Fibroblast of skin of scalp (primary cell): ENCODE data around the gene HAUS7.

Experiments used
- DNase-seq: peaks from one replicate; pipeline ENCODE4 v3.0.0-alpha.2; 2013

Gene HAUS7

DNA sequence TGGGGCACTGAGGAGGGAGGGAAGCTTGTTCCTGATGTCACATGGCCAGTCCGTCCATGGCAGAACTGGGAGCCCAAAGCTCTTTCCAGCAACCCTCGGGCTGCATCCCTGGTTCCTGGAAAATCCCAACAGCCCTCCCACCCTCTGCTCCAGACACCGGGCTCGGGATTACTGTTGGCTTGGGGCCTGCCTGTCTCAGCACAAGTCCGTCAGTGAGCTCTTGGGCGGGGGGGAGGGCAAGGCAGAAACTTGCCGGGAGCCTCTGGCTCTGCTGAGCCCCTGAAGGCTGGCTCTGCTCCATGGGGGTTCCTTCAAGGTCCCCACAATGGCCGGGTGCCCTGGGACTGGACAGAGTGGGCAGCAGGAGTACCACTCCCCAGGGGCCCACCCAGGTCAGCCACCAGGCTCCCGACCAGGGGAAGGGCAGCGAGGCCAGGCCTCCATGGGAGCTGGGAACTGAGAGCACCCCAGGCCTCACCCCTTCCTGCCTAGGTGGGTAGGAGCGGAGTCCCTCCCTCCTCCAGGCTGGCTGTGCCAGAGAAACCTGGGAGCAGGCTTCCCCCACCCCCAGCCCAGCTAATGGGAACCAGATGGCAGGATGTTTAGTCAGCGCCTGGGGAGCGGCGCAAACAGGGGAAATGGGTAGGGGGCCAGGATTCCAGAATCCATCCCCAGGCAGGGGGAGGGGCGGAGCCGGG is 6.4 kb upstream of the HAUS7 start:
- peak; percentile 83 for DNase-seq

DNA sequence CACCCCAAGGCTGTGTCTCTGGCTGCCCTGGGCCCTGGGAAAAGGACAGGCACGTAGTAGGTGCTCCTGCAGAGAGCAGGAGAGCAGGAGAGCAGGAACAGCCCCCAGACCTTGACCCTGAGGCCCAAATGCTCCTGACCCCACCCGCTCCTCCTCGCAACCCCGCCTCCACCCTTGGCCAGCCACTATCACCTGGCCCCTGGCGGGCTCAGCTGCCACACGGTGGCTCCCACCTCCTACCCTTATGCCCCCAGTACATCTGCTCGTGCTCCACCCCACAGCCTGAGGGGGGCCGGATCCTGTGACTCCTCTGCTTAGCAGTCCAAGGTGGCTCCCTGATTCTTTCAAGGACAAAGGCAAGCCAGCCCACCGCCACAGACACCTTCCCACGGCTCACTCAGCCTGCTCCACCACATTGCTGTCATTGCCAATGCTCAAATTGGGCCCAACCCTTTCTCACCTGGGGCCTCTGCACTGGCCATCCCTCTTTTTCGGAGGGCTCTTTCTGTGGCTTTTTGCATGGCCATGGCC is 5.4 kb upstream of the HAUS7 start:
- no peak for DNase-seq

DNA sequence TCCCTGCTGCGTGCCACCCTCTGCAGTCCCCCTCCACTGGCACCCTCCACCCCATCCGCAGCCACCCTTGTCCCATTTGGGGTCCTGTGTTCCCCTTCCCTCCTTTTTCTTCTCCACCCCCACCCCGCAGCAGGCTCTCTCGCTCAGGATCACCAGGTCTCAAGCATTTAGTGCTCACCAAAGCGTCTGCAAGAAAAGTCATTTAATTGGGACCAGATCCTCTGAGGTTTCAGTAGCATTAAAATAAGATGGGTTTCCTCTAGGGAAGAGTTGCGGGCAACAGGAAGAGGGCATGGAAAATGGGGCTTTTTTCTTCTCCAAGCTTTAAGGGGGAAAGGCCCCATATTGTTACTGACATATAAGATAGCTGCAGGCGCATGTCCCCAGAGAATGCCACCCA is 4.9 kb upstream of the HAUS7 start:
- DNase-seq = peak; percentile 53

GRCh38 chrX:153474718-153475117 is 4.3 kb upstream of the HAUS7 start:
- DNase-seq = peak; percentile 83

GRCh38 chrX:153474266-153474665 is 3.9 kb upstream of the HAUS7 start:
- no peak for DNase-seq

GRCh38 chrX:153473126-153473525 is 2.8 kb upstream of the HAUS7 start:
- no peak for DNase-seq

- DNase-seq = peak; percentile 86
Observed at GRCh38 chrX:153471663-153472280, 1.4 kb upstream of the HAUS7 start.

DNA sequence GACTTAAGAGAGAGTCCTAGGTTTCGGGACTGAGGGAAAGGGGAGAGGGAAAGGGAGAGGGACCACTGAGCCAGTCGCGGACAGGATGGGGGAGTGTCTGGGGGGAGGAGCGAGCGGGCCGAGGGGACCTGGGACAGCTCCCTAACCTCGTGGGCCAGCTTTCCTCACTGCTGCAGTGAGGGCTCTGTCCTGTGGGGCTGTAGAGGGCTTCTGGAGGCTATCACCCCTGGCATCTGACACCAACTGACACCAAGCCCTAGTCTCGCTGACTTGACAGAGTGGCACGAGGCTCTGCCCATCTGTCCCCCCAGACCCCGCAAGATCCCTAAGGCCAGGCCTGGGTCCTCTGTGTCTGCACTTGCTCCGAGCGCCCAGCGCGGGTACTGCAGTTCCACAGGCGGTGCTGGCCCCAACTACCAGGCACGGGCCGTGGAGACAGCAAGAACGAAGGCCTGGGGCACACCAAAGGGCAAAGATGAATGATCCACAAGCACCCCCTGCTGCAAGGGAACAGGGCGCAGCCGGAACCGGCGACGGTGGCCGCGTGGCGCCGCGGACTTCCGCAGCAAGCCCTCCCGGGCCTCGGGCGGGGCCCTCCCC is 465 bp downstream of the HAUS7 start:
- DNase-seq = peak; percentile 23

- DNase-seq = peak; percentile 40
Observed at GRCh38 chrX:153468008-153468580, 2.3 kb downstream of the HAUS7 start.

- DNase-seq = peak; percentile 22
Observed at GRCh38 chrX:153465691-153466380, 4.5 kb downstream of the HAUS7 start.

DNA sequence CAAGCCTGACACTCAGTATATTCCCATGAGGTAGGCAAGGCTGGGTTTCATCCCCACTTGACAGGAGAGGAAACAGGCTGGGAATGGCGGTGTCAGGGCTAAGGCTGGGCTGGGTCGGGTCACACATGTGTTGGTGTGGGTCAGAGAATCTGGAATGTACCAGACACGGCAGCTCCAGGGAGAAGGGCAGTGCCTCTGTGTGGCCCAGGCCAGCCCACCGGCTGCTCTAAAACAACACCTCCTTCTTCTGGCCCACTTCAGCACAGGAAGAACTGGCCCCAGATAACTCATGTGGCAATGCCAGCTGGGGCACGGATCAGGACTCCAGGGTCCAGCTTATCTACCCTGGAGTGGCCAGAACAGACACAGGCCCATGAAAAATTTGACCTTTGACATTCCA is 6.3 kb downstream of the HAUS7 start:
- no peak for DNase-seq

- no peak for DNase-seq
Observed at GRCh38 chrX:153463556-153463955, 6.8 kb downstream of the HAUS7 start.

DNA sequence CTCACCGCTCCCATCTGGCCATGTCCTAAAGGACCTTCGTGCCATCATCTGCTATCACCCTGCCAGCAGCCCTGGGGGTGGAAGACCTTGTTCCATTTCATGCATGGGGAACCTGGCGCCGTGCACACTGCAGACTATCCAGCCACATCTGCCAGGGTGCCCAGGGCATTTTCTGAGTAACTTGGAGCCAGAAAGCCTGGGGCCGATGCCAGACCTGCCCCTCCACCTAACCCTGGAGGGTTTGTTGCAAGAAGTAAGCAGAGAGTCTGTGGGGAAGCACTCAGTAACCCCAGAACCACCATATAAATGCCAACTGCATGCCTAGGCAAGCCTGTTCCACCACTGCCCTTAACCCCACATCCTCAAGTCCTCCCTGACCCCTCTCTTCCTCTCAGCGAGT is 7.3 kb downstream of the HAUS7 start:
- no peak for DNase-seq

GRCh38 chrX:153462291-153462690 is 8.1 kb downstream of the HAUS7 start:
- no peak for DNase-seq

DNA sequence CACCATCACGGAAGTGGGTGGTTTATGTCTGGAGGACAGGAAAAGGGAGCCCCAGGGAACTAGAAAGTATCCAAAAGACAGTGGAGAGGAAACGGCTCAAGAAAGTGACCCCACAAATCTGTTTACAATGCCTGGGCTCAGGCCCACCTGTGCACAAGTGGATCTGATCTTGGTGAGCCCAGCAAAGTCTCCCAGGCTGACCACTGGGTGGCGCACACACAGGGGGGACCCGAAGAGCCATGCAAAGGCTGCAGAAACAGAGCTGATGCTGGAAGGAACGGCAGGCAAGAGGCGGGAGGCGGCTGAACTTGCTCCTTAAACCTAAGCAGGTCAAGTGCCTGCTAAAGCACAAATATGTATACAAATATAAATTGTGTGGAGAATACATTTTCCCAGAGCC is 9.6 kb downstream of the HAUS7 start:
- peak; percentile 51 for DNase-seq

- DNase-seq = peak; percentile 69
Observed at GRCh38 chrX:153459986-153460385, 10.4 kb downstream of the HAUS7 start.

- DNase-seq = no peak
Observed at GRCh38 chrX:153458476-153458875, 11.9 kb downstream of the HAUS7 start.

- no peak for DNase-seq
Observed at GRCh38 chrX:153457827-153458466, 12.4 kb downstream of the HAUS7 start.

GRCh38 chrX:153457136-153457825 is 13.1 kb downstream of the HAUS7 start:
- DNase-seq = no peak

DNA sequence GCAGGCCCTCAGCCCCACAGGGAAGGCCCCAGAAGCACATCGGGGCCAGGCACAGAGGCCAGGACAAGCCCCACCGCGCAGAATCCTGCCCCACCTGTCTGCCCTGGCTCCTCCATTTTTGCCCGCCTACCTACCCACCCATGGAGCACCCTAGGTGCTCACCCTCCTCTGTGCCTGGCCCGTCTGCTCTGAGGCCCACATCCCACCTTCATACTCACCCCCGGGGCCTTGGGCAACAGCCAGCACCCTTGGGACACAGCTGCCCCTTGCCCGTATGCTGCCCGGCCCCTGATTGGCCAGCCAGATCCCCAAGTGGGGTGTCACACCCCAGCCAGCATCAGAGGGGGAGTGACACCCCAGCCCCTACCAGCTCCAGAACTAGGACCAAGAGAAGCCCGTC is 13.7 kb downstream of the HAUS7 start:
- DNase-seq = no peak

DNA sequence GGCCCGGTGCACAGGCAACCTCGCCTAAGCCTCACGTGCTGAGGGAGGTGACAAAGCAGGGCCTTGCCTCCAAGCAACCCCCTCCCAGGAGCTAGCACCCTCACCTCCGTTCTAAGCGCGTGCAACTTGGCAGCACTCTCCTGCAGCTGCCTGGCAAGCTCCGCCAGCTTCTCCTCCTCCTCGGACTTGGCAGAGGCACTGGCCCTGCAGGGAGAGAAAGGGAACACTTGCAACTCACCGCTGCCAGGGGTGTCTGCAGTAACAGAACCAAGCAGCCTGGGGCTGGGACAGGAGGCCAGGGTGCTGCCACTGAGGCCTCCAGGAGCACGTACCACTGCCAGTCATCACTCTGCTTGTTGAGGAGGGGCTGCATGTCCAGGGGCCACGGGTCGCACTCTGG is 14.2 kb downstream of the HAUS7 start:
- DNase-seq = no peak

DNA sequence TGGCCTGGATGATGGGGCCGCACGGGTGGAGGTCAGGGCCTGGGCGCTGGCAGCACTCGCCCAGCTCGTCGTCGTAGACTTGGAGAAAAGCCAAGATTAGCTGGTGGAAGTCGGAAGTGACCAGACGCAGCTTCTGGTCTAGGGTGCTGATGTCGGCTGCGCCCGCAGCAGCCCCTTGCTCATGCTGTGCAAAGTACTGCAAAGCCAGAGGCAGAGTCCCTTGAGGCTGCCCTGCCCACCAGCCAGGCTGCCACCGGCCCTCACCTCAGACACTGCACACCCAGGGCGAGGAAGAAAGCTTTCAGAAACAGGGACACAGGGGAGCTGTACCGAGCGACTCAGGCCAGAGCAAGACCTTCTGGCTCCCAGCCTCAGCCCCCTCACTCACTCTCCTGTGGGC is 14.8 kb downstream of the HAUS7 start:
- DNase-seq = no peak
